Natural killer cell (primary cell): ENCODE measurements around the gene S100A5. TPM values are rescaled to one million over a fixed set of nuclear protein-coding genes. Genes with fewer than 3 reads are reported as not detected.

Source experiments
- ATAC-seq, 3 donors: fragments of 150-1000 bp in 2 of 3; fragments of 200-7000 bp in 1 of 3; cut with Tn5 transposase; 1 replicate in 1 of 3; 2 replicates in 2 of 3; pipeline ENCODE4 v1.10.0; 2021; ENCODE audit warnings: mild to moderate bottlenecking in 2 of 3, moderate library complexity in 2 of 3
- DNase-seq, 2 donors: peaks; one replicate each; pipeline versions ENCODE4 v3.0.0 to v3.0.0-alpha.2; 2013 to 2021; ENCODE audit warnings: mixed read lengths in 1 of 2
- H3K27ac ChIP-seq: one replicate; pipeline ENCODE4 v1.5.1; 2013; ENCODE audit warnings: mild to moderate bottlenecking, low read length
- H3K27me3 ChIP-seq: one replicate; pipeline ENCODE4 v1.6.1; 2013; ENCODE audit warnings: low read length; ENCODE audit not compliant: control insufficient read depth, insufficient read depth
- H3K36me3 ChIP-seq: one replicate; pipeline ENCODE4 v1.6.1; 2013; ENCODE audit warnings: low read length; ENCODE audit not compliant: control insufficient read depth, insufficient read depth
- H3K4me1 ChIP-seq: one replicate; pipeline ENCODE4 v1.6.1; 2013; ENCODE audit warnings: low read length; ENCODE audit not compliant: control insufficient read depth, insufficient read depth
- H3K4me3 ChIP-seq: one replicate; pipeline ENCODE4 v1.5.1; 2013; ENCODE audit warnings: low read length
- H3K9me3 ChIP-seq: one replicate; pipeline ENCODE4 v1.6.1; 2013; ENCODE audit warnings: low read length; ENCODE audit not compliant: control insufficient read depth, insufficient read depth
- H3K27ac Mint-ChIP-seq, 2 donors: one replicate each; pipeline ENCODE4 v1.8.0; 2022; ENCODE audit warnings: mild to moderate bottlenecking in 2 of 2, mixed read lengths in 2 of 2, moderate library complexity in 1 of 2
- H3K27me3 Mint-ChIP-seq, 2 donors: one replicate each; pipeline ENCODE4 v1.8.0; 2022; ENCODE audit warnings: low read depth in 2 of 2, mixed read lengths in 2 of 2
- H3K36me3 Mint-ChIP-seq: one replicate; pipeline ENCODE4 v1.8.0; 2022; ENCODE audit warnings: mixed read lengths
- H3K4me1 Mint-ChIP-seq, 2 donors: one replicate each; pipeline ENCODE4 v1.8.0; 2022; ENCODE audit warnings: mixed read lengths in 2 of 2
- H3K4me3 Mint-ChIP-seq: one replicate; pipeline ENCODE4 v1.8.0; 2022; ENCODE audit warnings: mild to moderate bottlenecking, moderate library complexity, mixed read lengths
- H3K9me3 Mint-ChIP-seq, 2 donors: one replicate each; pipeline ENCODE4 v1.8.0; 2022; ENCODE audit warnings: mixed read lengths in 2 of 2
- CTCF ChIP-seq: fragments of 200-600 bp; IDR thresholded peaks from one replicate; pipeline ENCODE4 v1.8.0; 2022; ENCODE audit warnings: antibody characterized with exemption
- WGBS: methylation state at CpG from one replicate; pipeline ENCODE4 v1.1.7; 2013; ENCODE audit warnings: missing lambda C conversion rate; ENCODE audit not compliant: insufficient coverage; 5-methylcytosine and 5-hydroxymethylcytosine counted together
- intact Hi-C: fragments of 100-400 bp; cut with micrococcal nuclease; formaldehyde crosslinking; loops from one replicate; pipeline ENCODE4 v1.14.2; 2022
- total RNA-seq, 4 donors: library from RNA; stranded (reverse); fragments of 120-200 nt in 1 of 4; gene quantifications; one replicate each; pipeline versions ENCODE4 v1.2.3 to v1.2.4, GENCODE V29; 2013 to 2022

The S100A5 gene
- total RNA-seq, 3 donors from 2014 or later (not counting 1 experiment from before 2014, with no cell fraction given): not detected

- peak overlapping the region in 1 of 2 donors; percentile 9 for H3K27ac Mint-ChIP-seq
- 94% methylated on average over 3 of the region's 3 CpGs for WGBS
- DNase-seq: no peak
- no peaks in the 10 kb centered on the region for H3K36me3 ChIP-seq
- H3K36me3 Mint-ChIP-seq: no peaks in the 10 kb centered on the region
- H3K27me3 ChIP-seq: no peaks in the 10 kb centered on the region
- TF ChIP-seq CTCF: no peak
- ATAC-seq: no peak
- intact Hi-C loops: no loop called here
- H3K4me3 ChIP-seq: no peak overlapping the region
- peaks cover 0 to 6% of the 10 kb centered on the region in 2 donors for H3K4me1 Mint-ChIP-seq
- peaks cover 3% of the 10 kb centered on the region for H3K4me1 ChIP-seq
- H3K27ac ChIP-seq: no peak overlapping the region
- H3K27me3 Mint-ChIP-seq: no peaks in the 10 kb centered on the region
- H3K9me3 Mint-ChIP-seq: no peaks in the 10 kb centered on the region
- no peaks in the 10 kb centered on the region for H3K9me3 ChIP-seq
- H3K4me3 Mint-ChIP-seq: no peak overlapping the region
Observed at GRCh38 chr1:153509036-153509435, 31.7 kb downstream of the S100A5 start.

- Histone ChIP-seq H3K27ac (no peak overlapping the region), H3K9me3 (no peaks in the 10 kb centered on the region), H3K27me3 (no peaks in the 10 kb centered on the region), H3K4me1 (peaks cover 3% of the 10 kb centered on the region), H3K36me3 (no peaks in the 10 kb centered on the region), H3K4me3 (no peak overlapping the region)
- Mint-ChIP-seq H3K27me3 (no peaks in the 10 kb centered on the region), H3K27ac (no peak overlapping the region), H3K4me3 (no peak overlapping the region), H3K9me3 (no peaks in the 10 kb centered on the region), H3K36me3 (no peaks in the 10 kb centered on the region), H3K4me1 (peaks cover 0 to 6% of the 10 kb centered on the region in 2 donors)
- no peak for DNase-seq
- intact Hi-C loops: no loop called here
- no peak for ATAC-seq
- WGBS: 98% methylated on average over 4 of the region's 11 CpGs
- no peak for TF ChIP-seq CTCF
Observed at GRCh38 chr1:153507926-153508583, 32.7 kb downstream of the S100A5 start.

- no peaks in the 10 kb centered on the region for H3K27me3 Mint-ChIP-seq
- no peak for TF ChIP-seq CTCF
- intact Hi-C loops: no loop called here
Observed at GRCh38 chr1:153506831-153507413, 33.8 kb downstream of the S100A5 start.

More at GRCh38 chr1:153506831-153507413, 33.8 kb downstream of the S100A5 start:
- H3K4me3 ChIP-seq: no peak overlapping the region
- H3K4me3 Mint-ChIP-seq: no peak overlapping the region
- H3K9me3 Mint-ChIP-seq: no peaks in the 10 kb centered on the region
- no peaks in the 10 kb centered on the region for H3K9me3 ChIP-seq
- no peaks in the 10 kb centered on the region for H3K36me3 Mint-ChIP-seq
- WGBS: 88% methylated on average over 7 of the region's 7 CpGs
- H3K4me1 Mint-ChIP-seq: peaks cover 0 to 6% of the 10 kb centered on the region in 2 donors
- peaks cover 3% of the 10 kb centered on the region for H3K4me1 ChIP-seq
- DNase-seq (no peak), ATAC-seq (no peak)
- no peak overlapping the region for H3K27ac ChIP-seq
- H3K36me3 ChIP-seq: no peaks in the 10 kb centered on the region
- H3K27ac Mint-ChIP-seq: no peak overlapping the region
- H3K27me3 ChIP-seq: no peaks in the 10 kb centered on the region
